CD4-positive, alpha-beta T cell treated with Interleukin-21 for 1 hour (primary cell): ENCODE results near the gene MCM3AP.
"Not testable (repeated sequence)": the region's sequence is repeated elsewhere in the genome, so short reads cannot be mapped to it uniquely, and the experiment has no call there.

ENCODE experiments used
- DNase-seq: peaks from one replicate; pipeline ENCODE4 v3.0.0-alpha.2; 2020

Gene MCM3AP

DNA sequence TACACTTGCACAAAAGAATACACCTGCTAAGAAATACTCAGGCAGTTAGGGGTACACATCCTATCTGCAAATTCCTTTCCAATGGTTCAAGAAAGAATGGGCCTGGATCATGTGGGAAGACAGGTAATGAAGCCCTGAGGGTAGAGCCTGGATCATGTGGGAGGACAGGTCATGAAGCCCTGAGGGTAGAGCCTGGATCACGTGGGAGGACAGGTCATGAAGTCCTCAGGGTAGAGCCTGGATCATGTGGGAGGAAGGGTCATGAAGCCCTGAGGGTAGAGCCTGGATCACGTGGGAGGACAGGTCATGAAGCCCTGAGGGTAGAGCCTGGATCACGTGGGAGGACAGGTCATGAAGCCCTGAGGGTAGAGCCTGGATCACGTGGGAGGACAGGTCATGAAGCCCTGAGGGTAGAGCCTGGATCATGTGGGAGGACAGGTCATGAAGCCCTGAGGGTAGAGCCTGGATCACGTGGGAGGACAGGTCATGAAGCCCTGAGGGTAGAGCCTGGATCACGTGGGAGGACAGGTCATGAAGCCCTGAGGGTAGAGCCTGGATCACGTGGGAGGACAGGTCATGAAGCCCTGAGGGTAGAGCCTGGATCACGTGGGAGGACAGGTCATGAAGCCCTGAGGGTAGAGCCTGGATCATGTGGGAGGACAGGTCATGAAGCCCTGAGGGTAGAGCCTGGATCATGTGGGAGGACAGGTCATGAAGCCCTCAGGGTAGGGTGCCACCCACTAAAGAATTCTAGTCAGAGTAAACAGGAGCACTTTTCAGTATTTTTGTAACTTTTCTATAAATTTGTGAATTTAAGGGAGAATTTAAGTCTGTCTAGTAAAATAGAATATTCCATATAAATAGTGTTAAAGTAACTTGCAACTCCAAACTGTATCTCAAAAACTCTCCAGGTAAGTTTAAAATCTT, 84.3 kb downstream of the MCM3AP start:
- not testable (repeated sequence) for DNase-seq

DNA sequence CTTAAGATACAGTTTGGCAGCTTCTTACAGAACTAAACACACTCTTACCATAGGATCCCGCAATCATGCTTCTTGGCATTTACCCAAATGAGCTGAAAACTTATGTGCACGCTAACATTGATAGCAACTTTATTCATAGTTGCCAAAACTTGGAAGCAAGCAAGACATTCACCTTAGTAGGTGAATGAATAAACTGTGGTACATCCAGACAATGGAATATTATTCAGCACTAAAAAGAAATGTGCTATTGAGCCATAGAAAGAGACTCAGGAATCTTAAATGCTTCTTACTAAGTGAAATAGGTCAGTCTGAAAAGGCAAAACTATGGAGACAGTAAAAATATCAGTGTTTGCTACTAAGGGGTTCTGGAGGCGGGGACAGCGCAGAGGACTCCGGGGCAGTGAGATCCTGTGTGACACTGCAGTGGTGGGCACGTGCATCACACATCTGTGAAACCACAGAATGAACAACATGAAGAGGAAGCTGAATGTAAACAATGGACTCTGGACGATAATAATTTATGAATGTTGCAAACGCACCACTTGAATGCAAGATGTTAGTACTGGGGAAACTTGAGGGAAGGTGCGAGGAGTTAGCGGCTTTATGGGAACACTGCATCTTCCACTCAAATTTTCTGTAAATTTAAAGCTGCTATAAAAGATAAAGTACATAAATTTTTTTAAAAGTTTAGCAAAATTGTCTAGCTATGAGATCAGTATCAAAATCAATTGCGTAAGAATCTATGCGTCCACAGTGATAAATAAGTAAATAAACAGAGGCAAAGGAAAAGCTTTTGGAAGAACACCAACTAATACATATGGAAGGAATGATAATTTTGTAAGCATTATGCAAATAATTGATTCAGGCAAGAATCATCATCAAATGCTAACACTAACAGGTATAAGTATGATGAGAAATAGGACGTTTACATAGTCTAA, 85.7 kb downstream of the MCM3AP start:
- no peak for DNase-seq

DNA sequence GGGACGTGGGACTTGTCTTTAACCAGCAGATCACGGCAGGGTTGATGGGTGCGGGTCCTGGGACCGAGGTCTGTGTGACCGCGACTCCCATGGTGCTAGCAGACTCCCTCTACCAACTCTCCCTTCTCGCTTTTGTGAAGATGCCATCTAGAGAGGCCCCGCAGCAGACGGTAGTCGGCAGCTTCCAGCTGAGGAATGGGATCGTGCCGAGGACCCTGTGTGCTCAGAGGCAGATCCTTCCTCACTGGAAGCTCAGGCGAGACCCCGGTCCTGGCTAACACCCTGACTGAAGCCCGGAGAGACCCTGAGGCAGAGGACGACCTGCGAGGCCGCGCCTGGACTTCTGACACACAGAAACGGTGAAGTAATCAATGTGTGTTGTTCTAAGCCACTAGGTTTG, 88.7 kb downstream of the MCM3AP start:
- no peak for DNase-seq

DNA sequence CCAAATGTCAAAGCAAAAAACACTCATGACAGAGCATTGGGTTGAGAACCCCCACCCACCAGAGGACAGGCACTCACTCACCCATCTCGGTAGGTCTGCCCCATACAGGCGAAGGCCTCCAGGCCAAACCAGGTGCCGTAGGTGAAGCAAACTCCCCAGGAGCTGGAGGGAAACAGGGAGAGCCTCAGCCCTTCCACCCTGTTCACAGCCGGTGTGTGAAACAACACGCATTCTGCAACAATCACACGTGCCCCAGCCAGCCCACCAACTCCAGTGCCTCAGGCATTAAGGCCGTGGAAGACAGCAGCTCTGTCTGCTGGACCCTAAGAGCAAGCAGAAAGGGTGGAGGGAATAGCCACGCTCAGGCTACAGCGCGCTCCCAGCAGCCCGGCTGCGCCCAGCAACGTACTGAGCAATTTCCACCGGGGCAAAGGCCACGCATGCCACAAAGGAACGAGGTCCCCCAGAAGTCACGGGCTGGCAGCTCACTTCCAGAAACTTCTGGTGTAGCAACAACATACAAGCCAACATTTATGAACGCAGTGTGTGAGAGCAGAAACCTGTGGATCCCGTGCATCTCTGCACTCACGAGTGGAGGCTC, 89.7 kb downstream of the MCM3AP start:
- DNase-seq = no peak

DNA sequence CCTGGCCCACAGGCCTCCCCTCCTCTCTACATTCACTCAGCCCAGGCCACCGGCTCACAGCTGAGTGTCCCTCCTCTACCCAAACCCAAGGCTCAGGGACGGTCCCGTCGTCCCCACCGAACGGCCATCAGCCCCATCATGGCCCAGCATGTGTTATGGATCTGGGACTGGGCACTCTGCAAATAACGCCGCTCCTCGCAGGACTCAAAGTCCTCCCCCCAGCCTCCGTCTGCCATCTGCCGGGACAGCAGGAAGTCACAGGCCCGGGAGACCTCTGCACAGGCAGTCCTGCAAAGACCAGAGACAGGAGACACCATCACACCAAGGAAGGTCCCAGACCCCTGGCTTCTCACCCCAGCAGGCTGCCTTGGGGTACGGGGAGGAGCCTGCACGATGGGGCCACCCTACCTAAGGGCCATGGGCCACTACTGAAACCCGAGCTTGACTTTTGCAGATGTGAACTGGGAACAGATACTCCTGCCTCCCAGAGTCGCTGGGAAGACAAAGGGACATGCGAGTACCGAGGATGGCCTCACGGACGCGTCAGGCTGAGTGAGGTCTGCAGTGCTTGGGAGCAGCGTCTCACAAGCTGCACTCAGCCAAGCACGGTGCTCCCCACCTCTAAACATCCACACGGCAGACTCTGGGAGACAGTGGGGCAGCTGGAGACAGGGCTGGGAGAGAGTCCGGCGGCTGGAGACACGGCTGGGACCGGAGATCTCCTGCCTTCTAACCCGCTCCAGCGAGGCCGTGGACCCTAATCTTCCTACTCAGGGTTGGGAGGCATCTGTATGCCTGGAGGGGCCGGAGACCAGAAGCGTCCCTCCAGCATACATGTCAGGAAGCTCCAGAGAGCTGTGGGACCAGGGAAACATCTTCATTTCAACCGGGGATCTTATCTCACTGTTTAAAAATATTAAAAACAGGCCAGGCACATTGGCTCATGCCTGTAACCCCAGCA, 90.8 kb downstream of the MCM3AP start:
- no peak for DNase-seq

DNA sequence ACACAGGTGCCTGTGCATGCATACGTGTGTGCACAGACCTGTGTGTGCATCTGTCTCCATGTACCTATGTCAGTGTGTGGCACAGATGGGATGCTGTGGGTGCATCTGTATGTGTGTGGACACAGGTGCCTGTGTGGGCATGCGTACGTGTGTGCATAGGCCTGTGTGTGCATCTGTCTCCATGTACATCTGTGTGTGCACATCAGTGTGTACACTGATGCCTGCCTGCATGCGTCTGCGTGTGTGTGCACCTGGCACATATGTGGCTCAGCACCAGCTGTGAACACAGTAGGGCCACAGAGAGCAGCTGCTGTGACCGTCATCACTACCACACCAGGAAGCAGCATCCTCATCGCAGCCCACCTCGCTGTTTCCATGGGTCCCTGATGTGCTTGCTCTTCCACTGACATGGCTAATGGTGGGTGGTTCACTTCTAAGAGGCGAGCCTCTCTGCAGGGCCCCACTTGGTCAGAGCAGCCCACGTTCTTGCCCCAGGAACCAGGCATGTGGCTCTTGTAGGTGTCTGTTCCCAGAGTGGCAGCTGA, 91.5 kb downstream of the MCM3AP start:
- DNase-seq = no peak

DNA sequence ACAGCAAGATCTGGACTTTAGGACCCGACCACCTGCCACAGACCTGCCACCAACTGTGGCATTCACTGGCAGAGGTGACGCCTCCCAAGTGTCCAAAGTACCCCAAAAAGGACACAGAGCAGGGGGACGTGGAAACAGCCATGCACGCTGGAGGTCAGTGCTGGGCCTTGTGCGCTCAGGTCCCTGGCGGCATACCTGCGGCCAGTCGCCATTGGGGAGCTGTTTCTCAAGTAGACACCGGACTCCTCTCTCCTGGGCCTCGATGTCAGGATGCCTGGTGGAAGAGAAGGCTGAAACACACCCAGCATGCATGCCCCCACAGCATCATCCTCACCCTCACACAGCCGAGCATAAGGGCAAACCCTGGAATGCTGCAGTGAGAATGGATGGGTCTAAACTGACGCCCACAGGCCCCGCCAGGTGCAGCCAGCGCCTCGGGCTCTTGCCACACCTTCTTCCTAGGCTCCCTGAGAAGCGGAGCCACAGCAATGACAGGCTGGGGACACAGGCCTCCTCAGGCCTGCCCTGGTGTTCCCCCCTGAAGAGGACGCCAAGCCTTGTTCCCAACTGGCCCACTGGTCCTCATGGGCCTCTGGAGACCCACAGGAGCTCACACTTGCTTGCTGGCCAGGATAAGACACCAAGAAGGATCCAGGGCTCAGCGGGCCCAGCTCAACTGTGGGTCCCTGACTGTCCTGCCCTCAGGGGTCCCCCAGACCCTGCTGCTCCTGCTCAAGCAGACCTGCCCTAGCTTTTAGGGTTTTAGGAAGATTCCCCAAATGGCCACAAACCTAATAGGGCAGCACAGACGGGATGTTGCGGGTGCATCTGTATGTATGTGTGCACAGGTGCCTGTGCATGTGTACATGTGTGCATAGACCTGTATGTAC, 93.5 kb downstream of the MCM3AP start:
- no peak for DNase-seq

DNA sequence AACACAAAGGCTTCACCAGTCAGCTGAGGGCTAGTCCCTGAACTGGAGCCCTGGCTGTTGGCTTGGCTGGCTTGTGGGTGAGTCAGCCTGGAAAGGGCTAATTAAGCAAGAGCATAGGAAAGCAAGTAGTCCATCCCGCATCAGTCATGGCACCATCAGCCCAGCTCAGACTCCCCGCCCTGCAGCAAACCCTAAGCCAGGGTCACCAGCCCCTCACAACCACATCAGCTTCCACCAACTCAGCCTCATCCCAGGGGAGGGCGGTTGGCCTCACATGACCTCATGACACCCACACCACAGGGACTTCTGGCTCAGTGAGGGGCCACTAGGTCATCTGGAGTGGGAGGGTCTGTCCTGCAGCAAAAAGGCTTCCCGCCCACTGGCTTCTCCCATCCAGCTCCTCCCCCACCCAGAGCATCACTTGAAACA, 94.1 kb downstream of the MCM3AP start:
- no peak for DNase-seq

DNA sequence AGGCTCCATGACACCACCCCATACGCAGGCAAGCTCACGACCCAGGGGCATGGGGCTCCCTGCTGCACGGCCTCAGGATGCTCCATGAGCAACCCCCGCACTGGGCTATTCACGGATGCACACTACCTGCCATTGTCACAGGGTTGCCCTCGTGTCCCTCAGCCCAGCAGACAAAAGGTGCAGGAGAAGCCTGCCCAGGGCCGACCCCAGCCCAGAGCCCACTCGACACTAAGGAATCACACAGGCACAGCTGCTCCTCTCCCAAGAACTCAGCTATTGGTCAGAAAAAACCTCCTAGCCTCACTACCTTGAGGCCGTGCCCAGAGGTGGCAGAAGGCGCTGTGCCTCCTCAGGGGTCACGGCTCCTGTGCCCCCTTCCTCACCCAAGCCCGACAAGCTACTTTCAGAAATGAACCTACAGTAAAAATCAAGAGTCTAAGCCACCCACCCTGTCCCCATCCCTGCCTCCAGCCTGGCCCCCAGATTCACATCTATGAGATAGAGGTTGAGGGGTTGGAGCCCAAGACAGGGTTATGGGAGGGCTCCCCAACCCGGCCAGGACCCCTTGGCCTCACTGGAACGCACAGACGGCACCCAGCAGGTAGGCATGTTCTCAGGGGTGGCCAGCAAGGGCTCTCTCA, 94.8 kb downstream of the MCM3AP start:
- no peak for DNase-seq

DNA sequence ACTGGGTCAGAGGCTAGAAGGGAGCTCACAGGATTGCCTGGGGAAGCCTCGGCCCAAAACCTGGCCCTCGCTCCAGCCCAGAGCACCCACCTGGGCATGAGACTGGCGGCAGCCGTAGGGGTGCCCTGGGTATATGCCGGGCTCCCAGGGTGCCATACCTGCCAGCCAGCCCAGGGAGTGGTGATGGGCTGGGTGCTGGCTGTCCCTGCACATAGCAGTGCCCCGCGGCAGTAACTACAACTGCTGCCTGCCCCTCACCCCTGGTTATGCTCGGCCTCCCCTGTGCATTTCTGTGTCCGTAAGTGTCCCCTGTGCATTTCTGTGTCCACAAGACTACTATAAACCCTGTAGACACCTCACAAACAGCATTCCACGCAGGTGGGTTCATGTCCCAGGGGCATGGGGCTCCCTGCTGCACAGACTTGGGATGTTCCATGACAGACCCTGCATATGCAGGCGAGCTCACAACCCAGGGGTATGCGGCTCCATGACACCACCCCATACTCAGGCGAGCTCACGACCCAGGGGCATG, 95.4 kb downstream of the MCM3AP start:
- DNase-seq = no peak

DNA sequence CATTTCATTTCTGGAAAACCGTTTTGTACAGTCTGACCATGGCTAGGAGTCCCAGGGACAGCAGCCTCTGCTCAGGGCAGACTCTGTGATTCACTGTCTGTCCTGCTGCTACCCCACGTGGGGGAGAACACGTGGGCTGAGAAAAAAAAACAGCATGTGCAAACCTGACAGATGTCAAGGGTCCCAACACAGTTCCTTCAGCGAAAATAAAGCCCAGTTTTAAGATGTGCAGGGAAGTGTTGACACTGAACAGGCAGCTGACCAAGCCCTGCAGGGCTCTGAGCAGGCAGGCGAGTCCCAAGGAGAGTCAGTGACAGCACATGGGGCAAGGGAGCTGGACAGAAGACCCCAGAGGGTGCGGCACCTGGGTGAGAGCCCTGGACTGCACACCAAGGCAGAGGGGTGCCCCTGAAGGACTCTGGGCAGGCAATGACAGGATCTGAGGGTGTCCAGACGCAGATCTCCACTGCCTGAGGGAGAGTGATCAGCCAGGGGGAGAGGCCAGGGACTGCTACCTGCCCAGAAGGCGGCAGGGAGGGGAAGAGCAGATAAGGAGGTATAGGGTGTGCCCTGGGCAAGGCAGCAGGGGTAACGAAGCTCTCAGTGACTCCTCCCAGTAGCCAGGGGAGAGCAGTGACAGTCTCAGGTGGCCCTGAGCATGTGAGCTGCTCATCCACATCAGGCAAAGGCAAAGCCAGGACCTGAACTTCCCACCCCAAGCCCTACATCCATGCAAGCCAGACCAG, 96.0 kb downstream of the MCM3AP start:
- no peak for DNase-seq

DNA sequence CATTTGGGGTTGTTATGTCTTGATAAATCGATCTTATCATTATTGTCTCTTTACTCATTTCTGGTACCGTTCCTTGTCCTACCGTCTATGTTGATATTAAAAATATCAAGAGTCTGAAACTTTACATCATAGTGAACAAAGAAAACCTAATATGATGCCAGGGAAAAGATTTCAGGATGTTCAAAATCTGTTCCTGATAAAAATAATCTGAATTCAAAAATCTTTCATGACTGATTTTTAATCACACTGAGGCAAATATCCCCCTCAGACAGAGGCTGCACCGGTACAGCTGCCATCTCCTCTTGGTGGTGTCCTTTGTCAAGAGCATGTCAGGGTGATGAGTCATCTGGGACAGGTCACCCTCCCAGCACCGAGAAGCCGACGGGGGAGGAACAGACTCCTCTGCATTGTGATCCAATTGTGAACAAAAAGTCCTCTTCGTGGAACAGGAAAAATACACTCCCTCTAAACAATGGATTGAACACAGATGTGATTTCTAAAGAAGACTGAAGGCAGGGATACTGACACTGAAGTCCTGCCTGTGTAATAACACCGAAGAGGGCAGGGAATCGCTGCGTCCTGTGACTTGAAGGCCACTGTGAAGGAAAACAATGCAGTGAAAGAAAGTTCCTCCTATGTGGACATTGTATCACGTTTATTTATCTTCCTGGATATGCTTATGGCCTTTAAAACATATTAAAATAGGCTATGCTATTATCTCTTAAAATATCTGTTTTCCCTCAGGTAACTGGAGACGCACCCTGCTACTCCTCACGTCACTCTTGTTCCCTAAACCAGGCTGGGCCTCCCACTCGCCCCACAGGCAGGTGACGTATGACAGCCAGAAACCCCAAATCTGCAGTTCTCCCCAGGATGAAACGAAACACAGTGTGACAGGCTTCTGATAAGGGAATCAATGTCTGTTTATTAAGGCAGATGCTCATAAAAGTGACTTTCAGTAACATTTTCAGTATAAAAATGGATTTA, 96.9 kb downstream of the MCM3AP start:
- no peak for DNase-seq

DNA sequence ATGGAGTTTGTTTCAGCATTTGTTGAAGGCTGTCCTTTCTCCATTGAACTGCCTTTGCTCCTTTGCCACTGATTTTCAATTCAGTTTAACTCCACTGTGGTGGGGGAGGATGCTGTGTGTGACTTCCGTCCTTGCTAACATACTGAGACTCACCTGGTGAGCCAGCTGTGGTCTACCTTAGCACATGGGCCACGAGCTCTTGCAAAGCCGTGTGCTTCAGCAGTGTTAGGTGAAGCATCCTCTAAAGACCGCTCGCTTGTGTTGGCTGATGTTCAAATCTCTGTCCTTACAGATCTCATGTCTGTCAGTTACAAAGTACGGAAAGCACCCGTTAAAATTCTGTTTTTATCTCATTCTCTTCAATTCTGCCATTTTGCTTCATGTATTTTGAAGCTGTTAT, 97.6 kb downstream of the MCM3AP start:
- no peak for DNase-seq

DNA sequence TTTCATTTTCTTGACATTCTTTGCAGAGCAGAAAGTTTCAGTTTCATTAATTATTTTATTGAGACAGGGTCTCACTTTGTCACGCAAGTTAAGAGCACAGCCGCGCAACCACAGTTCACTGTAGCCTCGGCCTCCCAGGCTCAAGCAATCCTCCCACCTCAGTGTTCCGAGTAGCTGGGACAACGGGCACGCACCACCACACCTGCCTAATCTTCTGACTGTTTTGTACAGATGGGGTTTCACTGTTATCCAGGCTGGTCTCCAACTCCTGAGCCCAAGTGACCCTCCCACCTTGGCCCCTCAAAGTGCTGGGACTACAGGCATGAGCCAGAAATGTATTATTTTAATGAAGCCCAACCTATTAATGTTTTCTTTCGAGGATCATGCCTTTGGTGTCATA, 98.2 kb downstream of the MCM3AP start:
- no peak for DNase-seq

DNA sequence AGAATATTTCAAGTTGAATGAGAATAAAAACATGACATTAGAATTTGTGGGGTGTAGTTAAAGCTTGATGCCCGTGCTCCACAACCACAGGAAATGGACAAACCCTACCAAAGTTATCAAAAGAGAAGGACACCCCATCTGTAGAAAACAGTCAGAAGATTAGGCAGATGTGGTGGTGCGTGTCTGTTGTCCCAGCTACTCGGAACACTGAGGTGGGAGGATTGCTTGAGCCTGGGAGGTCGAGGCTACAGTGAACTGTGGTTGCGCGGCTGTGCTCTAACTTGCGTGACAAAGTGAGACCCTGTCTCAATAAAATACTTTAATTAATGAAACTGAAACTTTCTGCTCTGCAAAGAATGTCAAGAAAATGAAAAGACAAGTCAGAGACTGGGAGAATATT, 99.7 kb downstream of the MCM3AP start:
- no peak for DNase-seq
